Mesenchymal stem cell (in vitro differentiated cells and primary cell): Measurements from ENCODE around the gene SMIM8.
A peak's percentile ranks its signal among the peaks of the same experiment; 100 is the strongest.

Source experiments
- DNase-seq: peaks from one replicate; pipeline ENCODE4 v3.0.0-alpha.2; 2013
- H2AFZ ChIP-seq: one replicate; pipeline ENCODE4 v1.6.1; 2013; ENCODE audit warnings: low read depth, mild to moderate bottlenecking, control low read depth, inconsistent platforms, low read length, moderate library complexity
- H2AK5ac ChIP-seq: 2 replicates; pipeline ENCODE4 v1.6.1; 2013; ENCODE audit warnings: low read length, moderate library complexity, mild to moderate bottlenecking, inconsistent platforms; ENCODE audit not compliant: severe bottlenecking
- H2BK120ac ChIP-seq: one replicate; pipeline ENCODE4 v1.6.1; 2013; ENCODE audit warnings: low read depth, mild to moderate bottlenecking, inconsistent platforms, low read length, moderate library complexity
- H2BK12ac ChIP-seq, 2 experiments: one replicate each; pipeline ENCODE4 v1.6.1; 2013; ENCODE audit warnings: inconsistent platforms in 2 of 2, low read length in 2 of 2, mild to moderate bottlenecking in 2 of 2, moderate library complexity in 2 of 2, control low read depth in 1 of 2
- H2BK15ac ChIP-seq: one replicate; pipeline ENCODE4 v1.6.1; 2013; ENCODE audit warnings: mild to moderate bottlenecking, low read depth, inconsistent platforms; ENCODE audit not compliant: poor library complexity, severe bottlenecking
- H2BK5ac ChIP-seq: 2 replicates; pipeline ENCODE4 v1.6.1; 2013; ENCODE audit warnings: low read depth, mild to moderate bottlenecking, low read length, control low read depth, inconsistent platforms; ENCODE audit not compliant: poor library complexity, severe bottlenecking
- H3K14ac ChIP-seq, 2 experiments: one replicate each; pipeline ENCODE4 v1.6.1; 2013; ENCODE audit warnings: inconsistent platforms in 2 of 2, low read length in 2 of 2, control low read depth in 1 of 2, mild to moderate bottlenecking in 1 of 2, moderate library complexity in 1 of 2
- H3K18ac ChIP-seq, 2 experiments: one replicate each; pipeline ENCODE4 v1.6.1; 2013; ENCODE audit warnings: inconsistent platforms in 2 of 2, low read length in 2 of 2, control low read depth in 1 of 2, low read depth in 1 of 2, mild to moderate bottlenecking in 1 of 2
- H3K23ac ChIP-seq, 2 experiments: one replicate each; pipeline ENCODE4 v1.6.1; 2013; ENCODE audit warnings: inconsistent platforms in 2 of 2, low read length in 2 of 2, mild to moderate bottlenecking in 2 of 2, moderate library complexity in 2 of 2, control low read depth in 1 of 2
- H3K27ac ChIP-seq: 2 replicates; pipeline ENCODE4 v1.5.1; 2013; ENCODE audit warnings: mild to moderate bottlenecking, moderate library complexity, low read length, control low read depth, inconsistent platforms; ENCODE audit not compliant: poor library complexity, severe bottlenecking
- H3K27me3 ChIP-seq, 2 experiments: 2 replicates each; pipeline versions ENCODE4 v1.6.1 to v1.7.0; 2013; ENCODE audit warnings: low read length in 2 of 2, mild to moderate bottlenecking in 2 of 2, moderate library complexity in 2 of 2, control low read depth in 1 of 2, inconsistent platforms in 1 of 2; ENCODE audit not compliant: control insufficient read depth in 1 of 2, insufficient read depth in 1 of 2
- H3K36me3 ChIP-seq, 2 experiments: 2 replicates each; pipeline versions ENCODE4 v1.6.1 to v1.7.0; 2013; ENCODE audit warnings: low read length in 2 of 2, control low read depth in 1 of 2, inconsistent platforms in 1 of 2, low read depth in 1 of 2, mild to moderate bottlenecking in 1 of 2; ENCODE audit not compliant: insufficient read depth in 2 of 2, control insufficient read depth in 1 of 2
- H3K4ac ChIP-seq, 2 experiments: one replicate each; pipeline ENCODE4 v1.6.1; 2013; ENCODE audit warnings: inconsistent platforms in 2 of 2, low read length in 2 of 2, mild to moderate bottlenecking in 2 of 2, moderate library complexity in 2 of 2, control low read depth in 1 of 2, low read depth in 1 of 2
- H3K4me1 ChIP-seq: 2 replicates; pipeline ENCODE4 v1.6.1; 2013; ENCODE audit warnings: low read depth, low read length, control low read depth; ENCODE audit not compliant: control insufficient read depth, insufficient read depth
- H3K4me2 ChIP-seq: 2 replicates; pipeline ENCODE4 v1.6.1; 2013; ENCODE audit warnings: low read length, mild to moderate bottlenecking, inconsistent platforms; ENCODE audit not compliant: poor library complexity, severe bottlenecking
- H3K4me3 ChIP-seq, 2 experiments: 2 replicates each; pipeline versions ENCODE4 v1.5.1 to v1.7.0; 2013; ENCODE audit warnings: low read length in 2 of 2, mild to moderate bottlenecking in 2 of 2, control low read depth in 1 of 2, low read depth in 1 of 2; ENCODE audit not compliant: insufficient read depth in 1 of 2
- H3K79me1 ChIP-seq: replicated peaks from 2 replicates; pipeline ENCODE4 v1.6.1; 2013; ENCODE audit warnings: mild to moderate bottlenecking, control low read depth, low read length, inconsistent platforms; ENCODE audit not compliant: poor library complexity, severe bottlenecking
- H3K9ac ChIP-seq: 2 replicates; pipeline ENCODE4 v1.7.0; 2013; ENCODE audit warnings: mild to moderate bottlenecking, low read length, moderate library complexity
- H3K9me3 ChIP-seq: 2 replicates; pipeline ENCODE4 v1.7.0; 2013; ENCODE audit warnings: mild to moderate bottlenecking, low read length; ENCODE audit not compliant: control insufficient read depth
- H4K8ac ChIP-seq: one replicate; pipeline ENCODE4 v1.6.1; 2013; ENCODE audit warnings: inconsistent platforms, mild to moderate bottlenecking, low read length, moderate library complexity
- H4K91ac ChIP-seq: one replicate; pipeline ENCODE4 v1.6.1; 2013; ENCODE audit warnings: mild to moderate bottlenecking, low read length, inconsistent platforms
- WGBS: methylation state at CpG from one replicate; pipeline ENCODE4 v1.1.7; 2013; ENCODE audit warnings: mixed read lengths; 5-methylcytosine and 5-hydroxymethylcytosine counted together

Gene SMIM8

GRCh38 chr6:87333033-87333432 lies 10.6 kb downstream of the SMIM8 start:
- 37% methylated on average over 5 of the region's 5 CpGs for WGBS

DNA sequence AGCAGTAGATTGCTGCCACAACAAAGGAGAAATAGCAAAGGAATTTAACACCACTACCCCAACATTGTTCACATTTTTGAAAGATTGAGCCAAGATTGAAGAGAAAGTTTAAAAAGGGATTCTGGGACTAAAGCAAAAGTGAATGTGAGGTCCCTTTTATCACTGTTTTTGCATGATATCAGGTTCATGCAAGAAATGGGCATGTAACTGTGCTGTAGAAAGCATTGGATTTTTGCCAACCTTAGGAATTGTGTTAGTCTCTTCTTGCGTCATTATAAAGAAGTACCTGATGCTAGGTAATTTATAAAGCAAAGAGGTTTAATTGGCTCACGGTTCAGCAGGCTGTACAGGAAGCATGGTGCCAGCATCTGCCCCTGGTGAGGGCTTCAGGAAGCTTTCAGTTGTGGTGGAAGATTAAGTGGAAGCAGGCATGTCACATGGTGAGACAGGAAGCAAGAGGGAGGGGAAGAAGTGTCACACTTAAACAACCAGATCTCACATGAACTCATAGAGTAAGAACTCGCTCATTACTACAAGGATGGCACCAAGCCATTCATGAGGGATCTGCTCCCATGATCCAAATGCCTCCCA lies 11.3 kb downstream of the SMIM8 start:
- Histone ChIP-seq H3K9ac (no peak overlapping the region), H2BK5ac (no peak overlapping the region), H3K4me1 (peaks cover 3% of the 10 kb centered on the region), H3K27me3 (no peaks in the 10 kb centered on the region), H3K27ac (no peak overlapping the region), H4K8ac (no peak overlapping the region), H3K36me3 (no peaks in the 10 kb centered on the region), H3K4me3 (peak overlapping the region in 1 of 2 experiments; percentile 19), H3K9me3 (no peaks in the 10 kb centered on the region), H3K14ac (no peak overlapping the region), H3K79me1 (peaks cover 22% of the 10 kb centered on the region), H2AK5ac (no peak overlapping the region), H3K18ac (no peak overlapping the region), H3K4me2 (no peak overlapping the region), H4K91ac (no peak overlapping the region), H3K4ac (no peak overlapping the region), H2AFZ (no peak overlapping the region), H2BK120ac (no peak overlapping the region), H2BK15ac (no peak overlapping the region), H2BK12ac (no peak overlapping the region), H3K23ac (peak overlapping the region in 1 of 2 experiments; percentile 78)
- WGBS, result 51% methylated on average over 3 of the region's 3 CpGs
- peak; percentile 42 for DNase-seq

More at GRCh38 chr6:87333033-87333432, 10.6 kb downstream of the SMIM8 start:
- H3K36me3 ChIP-seq, result no peaks in the 10 kb centered on the region
- no peak overlapping the region for H3K14ac ChIP-seq
- H3K27me3 ChIP-seq, result no peaks in the 10 kb centered on the region
- H3K23ac ChIP-seq, result no peak overlapping the region
- DNase-seq, result no peak
- H3K4me1 ChIP-seq, result peaks cover 3% of the 10 kb centered on the region
- no peak overlapping the region for H2BK5ac ChIP-seq
- no peak overlapping the region for H2AK5ac ChIP-seq
- H2BK120ac ChIP-seq, result no peak overlapping the region
- no peak overlapping the region for H3K4me3 ChIP-seq
- no peak overlapping the region for H2BK15ac ChIP-seq
- H3K4me2 ChIP-seq, result no peak overlapping the region
- no peak overlapping the region for H2AFZ ChIP-seq
- H4K8ac ChIP-seq, result no peak overlapping the region
- H3K79me1 ChIP-seq, result peaks cover 22% of the 10 kb centered on the region
- H3K9ac ChIP-seq, result no peak overlapping the region
- no peak overlapping the region for H4K91ac ChIP-seq
- no peaks in the 10 kb centered on the region for H3K9me3 ChIP-seq
- H3K27ac ChIP-seq, result no peak overlapping the region
- no peak overlapping the region for H2BK12ac ChIP-seq
- no peak overlapping the region for H3K18ac ChIP-seq
- H3K4ac ChIP-seq, result no peak overlapping the region

- no peak overlapping the region for H2BK120ac ChIP-seq
- no peak overlapping the region for H3K14ac ChIP-seq
- H2BK15ac ChIP-seq, result no peak overlapping the region
- H3K9ac ChIP-seq, result no peak overlapping the region
- H3K4me2 ChIP-seq, result no peak overlapping the region
- no peak overlapping the region for H2AK5ac ChIP-seq
- H3K4me3 ChIP-seq, result peak overlapping the region in 1 of 2 experiments; percentile 19
- no peak overlapping the region for H2BK5ac ChIP-seq
- DNase-seq, result no peak
- H3K79me1 ChIP-seq, result peaks cover 19% of the 10 kb centered on the region
- WGBS, result 89% methylated on average over 1 of the region's 1 CpG
- no peak overlapping the region for H3K18ac ChIP-seq
- no peak overlapping the region for H3K27ac ChIP-seq
- no peak overlapping the region for H2BK12ac ChIP-seq
- H3K4me1 ChIP-seq, result peaks cover 1% of the 10 kb centered on the region
- H3K9me3 ChIP-seq, result no peaks in the 10 kb centered on the region
- H4K8ac ChIP-seq, result no peak overlapping the region
- no peaks in the 10 kb centered on the region for H3K27me3 ChIP-seq
- no peak overlapping the region for H3K4ac ChIP-seq
- H3K36me3 ChIP-seq, result no peaks in the 10 kb centered on the region
- H4K91ac ChIP-seq, result no peak overlapping the region
- H2AFZ ChIP-seq, result no peak overlapping the region
- H3K23ac ChIP-seq, result no peak overlapping the region
Observed at GRCh38 chr6:87334683-87335082, 12.3 kb downstream of the SMIM8 start.

GRCh38 chr6:87336367-87336766 lies 14.0 kb downstream of the SMIM8 start:
- no peak for DNase-seq
- WGBS, result 72% methylated on average over 1 of the region's 4 CpGs
- Histone ChIP-seq H3K4ac (no peak overlapping the region), H2BK15ac (no peak overlapping the region), H3K27ac (no peak overlapping the region), H4K91ac (no peak overlapping the region), H2AK5ac (no peak overlapping the region), H2AFZ (no peak overlapping the region), H3K27me3 (no peaks in the 10 kb centered on the region), H3K36me3 (no peaks in the 10 kb centered on the region), H2BK120ac (no peak overlapping the region), H3K4me2 (no peak overlapping the region), H3K79me1 (peaks cover 19% of the 10 kb centered on the region), H2BK5ac (no peak overlapping the region), H3K23ac (no peak overlapping the region), H3K9me3 (no peaks in the 10 kb centered on the region), H3K18ac (no peak overlapping the region), H2BK12ac (no peak overlapping the region), H3K4me1 (peaks cover 1% of the 10 kb centered on the region), H3K4me3 (no peak overlapping the region), H3K9ac (no peak overlapping the region), H4K8ac (no peak overlapping the region), H3K14ac (no peak overlapping the region)
